NCI-H510A treated with DMSO at 0.1 percent for 48 hours (cell line): Measurements from ENCODE around the gene ACTN1.

Experiments used
- DNase-seq: peaks from one replicate; lab custom pipeline; 2025; lab: John Stamatoyannopoulos, UW

Gene ACTN1

GRCh38 chr14:68936476-68936875 lies 42.6 kb downstream of the ACTN1 start:
- no peak for DNase-seq

- no peak for DNase-seq
Measured at GRCh38 chr14:68935761-68936214, 43.3 kb downstream of the ACTN1 start.

GRCh38 chr14:68934066-68934465 lies 45.0 kb downstream of the ACTN1 start:
- DNase-seq, result no peak

- DNase-seq, result no peak
Measured at GRCh38 chr14:68932686-68933085, 46.4 kb downstream of the ACTN1 start.

GRCh38 chr14:68932231-68932630 lies 46.9 kb downstream of the ACTN1 start:
- no peak for DNase-seq

GRCh38 chr14:68931474-68932051 lies 47.5 kb downstream of the ACTN1 start:
- no peak for DNase-seq

GRCh38 chr14:68931063-68931462 lies 48.0 kb downstream of the ACTN1 start:
- DNase-seq, result no peak

GRCh38 chr14:68929623-68930307 lies 49.3 kb downstream of the ACTN1 start:
- no peak for DNase-seq

GRCh38 chr14:68928770-68929550 lies 50.1 kb downstream of the ACTN1 start:
- DNase-seq, result no peak

GRCh38 chr14:68927956-68928675 lies 51.0 kb downstream of the ACTN1 start:
- no peak for DNase-seq

GRCh38 chr14:68927089-68927488 lies 52.0 kb downstream of the ACTN1 start:
- no peak for DNase-seq

GRCh38 chr14:68926236-68926635 lies 52.9 kb downstream of the ACTN1 start:
- no peak for DNase-seq

GRCh38 chr14:68925373-68925772 lies 53.7 kb downstream of the ACTN1 start:
- DNase-seq, result no peak

GRCh38 chr14:68924186-68925158 lies 54.6 kb downstream of the ACTN1 start:
- no peak for DNase-seq

GRCh38 chr14:68922886-68923285 lies 56.2 kb downstream of the ACTN1 start:
- no peak for DNase-seq

GRCh38 chr14:68922201-68922621 lies 56.9 kb downstream of the ACTN1 start:
- DNase-seq, result no peak

GRCh38 chr14:68921666-68922065 lies 57.4 kb downstream of the ACTN1 start:
- no peak for DNase-seq

GRCh38 chr14:68921049-68921448 lies 58.1 kb downstream of the ACTN1 start:
- no peak for DNase-seq

GRCh38 chr14:68919129-68919927 lies 59.8 kb downstream of the ACTN1 start:
- no peak for DNase-seq

- no peak for DNase-seq
Measured at GRCh38 chr14:68918612-68919011, 60.5 kb downstream of the ACTN1 start.
